GM19351 (cell line): ENCODE data around the gene EPHB3.

ENCODE experiments used
- ATAC-seq: cut with Tn5 transposase; IDR thresholded peaks from one replicate; pipeline ENCODE4 v1.9.1; 2021; ENCODE audit warnings: mild to moderate bottlenecking, moderate library complexity; ENCODE audit not compliant: unreplicated experiment

Gene EPHB3

GRCh38 chr3:184578822-184579221 lies 17.2 kb downstream of the EPHB3 start:
- ATAC-seq = no peak

GRCh38 chr3:184579513-184579912 lies 17.9 kb downstream of the EPHB3 start:
- ATAC-seq = no peak

- no peak for ATAC-seq
These were observed 18.8 kb downstream of the EPHB3 start for GRCh38 chr3:184580376-184580775.

GRCh38 chr3:184581331-184581855 lies 19.8 kb downstream of the EPHB3 start:
- no peak for ATAC-seq

GRCh38 chr3:184582646-184583577 lies 21.3 kb downstream of the EPHB3 start:
- ATAC-seq = no peak

GRCh38 chr3:184583578-184584451 lies 22.2 kb downstream of the EPHB3 start:
- no peak for ATAC-seq

- no peak for ATAC-seq
These were observed 22.9 kb downstream of the EPHB3 start for GRCh38 chr3:184584464-184584891.

GRCh38 chr3:184585545-184585944 lies 24.0 kb downstream of the EPHB3 start:
- ATAC-seq = no peak

- no peak for ATAC-seq
These were observed 25.3 kb downstream of the EPHB3 start for GRCh38 chr3:184586851-184587250.

GRCh38 chr3:184588776-184589175 lies 27.2 kb downstream of the EPHB3 start:
- no peak for ATAC-seq

- ATAC-seq = no peak
These were observed 29.2 kb downstream of the EPHB3 start for GRCh38 chr3:184590795-184591194.

- no peak for ATAC-seq
These were observed 30.2 kb downstream of the EPHB3 start for GRCh38 chr3:184591789-184592188.

- ATAC-seq = no peak
These were observed 31.0 kb downstream of the EPHB3 start for GRCh38 chr3:184592371-184593219.

- ATAC-seq = no peak
These were observed 31.8 kb downstream of the EPHB3 start for GRCh38 chr3:184593220-184593927.

- ATAC-seq = no peak
These were observed 32.3 kb downstream of the EPHB3 start for GRCh38 chr3:184593928-184594303.

GRCh38 chr3:184594371-184595001 lies 32.9 kb downstream of the EPHB3 start:
- no peak for ATAC-seq

- no peak for ATAC-seq
These were observed 34.1 kb downstream of the EPHB3 start for GRCh38 chr3:184595726-184596125.

GRCh38 chr3:184596233-184596632 lies 34.6 kb downstream of the EPHB3 start:
- ATAC-seq = no peak

- ATAC-seq = no peak
These were observed 35.4 kb downstream of the EPHB3 start for GRCh38 chr3:184596886-184597575.
